ENCODE measurements around the gene HGF. TPM values are rescaled to one million over a fixed set of nuclear protein-coding genes. Genes with fewer than 3 reads are reported as not detected.
A peak's percentile ranks its signal among the peaks of the same experiment; 100 is the strongest.

The HGF gene
- polyA plus RNA-seq, 3 donors, result 18.6 to 24.0 (median 18.9) TPM

- intact Hi-C loops (cut with micrococcal nuclease), result no loop called here
- Histone ChIP-seq H3K27ac (ENCODE audit: low read depth in 1 of 2, low read length in 2 of 2) (no peak overlapping the region), H3K9me3 (replicated peaks in 1 of 2; ENCODE audit: control insufficient read depth in 1 of 2, insufficient read depth in 1 of 2, low read length in 2 of 2) (no peaks in the 10 kb centered on the region), H3K27me3 (ENCODE audit: control insufficient read depth in 2 of 2, insufficient read depth in 2 of 2, low read length in 2 of 2) (no peaks in the 10 kb centered on the region), H4K20me1 (ENCODE audit: insufficient read depth, low read length) (no peaks in the 10 kb centered on the region), H3K4me2 (replicated peaks; ENCODE audit: extremely low read depth, low read length, poor library complexity, severe bottlenecking) (no peak overlapping the region), H3K4me3 (replicated peaks in 1 of 3; ENCODE audit: low read depth in 2 of 3, low read length in 3 of 3) (no peak overlapping the region), H3K9ac (ENCODE audit: insufficient read depth, low read length, poor library complexity, severe bottlenecking) (no peak overlapping the region), H3K36me3 (replicated peaks in 1 of 2; ENCODE audit: control insufficient read depth in 1 of 2, insufficient read depth in 2 of 2, low read length in 2 of 2) (peaks cover 67 to 80% of the 10 kb centered on the region in 2 donors), H3K4me1 (ENCODE audit: control insufficient read depth in 1 of 2, insufficient read depth in 2 of 2, low read length in 2 of 2) (no peaks in the 10 kb centered on the region), H3K79me2 (ENCODE audit: insufficient read depth, low read length) (no peaks in the 10 kb centered on the region), H2AFZ (ENCODE audit: insufficient read depth, low read depth, low read length, poor library complexity, severe bottlenecking) (no peak overlapping the region)
- DNase-seq, result no peak
- TF ChIP-seq, protein P1, sequence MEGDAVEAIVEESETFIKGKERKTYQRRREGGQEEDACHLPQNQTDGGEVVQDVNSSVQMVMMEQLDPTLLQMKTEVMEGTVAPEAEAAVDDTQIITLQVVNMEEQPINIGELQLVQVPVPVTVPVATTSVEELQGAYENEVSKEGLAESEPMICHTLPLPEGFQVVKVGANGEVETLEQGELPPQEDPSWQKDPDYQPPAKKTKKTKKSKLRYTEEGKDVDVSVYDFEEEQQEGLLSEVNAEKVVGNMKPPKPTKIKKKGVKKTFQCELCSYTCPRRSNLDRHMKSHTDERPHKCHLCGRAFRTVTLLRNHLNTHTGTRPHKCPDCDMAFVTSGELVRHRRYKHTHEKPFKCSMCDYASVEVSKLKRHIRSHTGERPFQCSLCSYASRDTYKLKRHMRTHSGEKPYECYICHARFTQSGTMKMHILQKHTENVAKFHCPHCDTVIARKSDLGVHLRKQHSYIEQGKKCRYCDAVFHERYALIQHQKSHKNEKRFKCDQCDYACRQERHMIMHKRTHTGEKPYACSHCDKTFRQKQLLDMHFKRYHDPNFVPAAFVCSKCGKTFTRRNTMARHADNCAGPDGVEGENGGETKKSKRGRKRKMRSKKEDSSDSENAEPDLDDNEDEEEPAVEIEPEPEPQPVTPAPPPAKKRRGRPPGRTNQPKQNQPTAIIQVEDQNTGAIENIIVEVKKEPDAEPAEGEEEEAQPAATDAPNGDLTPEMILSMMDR (IDR thresholded peaks at IDR 0.05), result no peak
- peak overlapping the region in 1 of 7 donors; percentile 73 for H3K27ac Mint-ChIP-seq
- H3K9me3 Mint-ChIP-seq, result no peaks in the 10 kb centered on the region
- H3K4me1 Mint-ChIP-seq, result no peaks in the 10 kb centered on the region
- H3K4me3 Mint-ChIP-seq, result no peak overlapping the region
- WGBS (ENCODE audit: insufficient coverage), result no CpG with 5 or more reads among the region's 1 CpG
- peaks cover 41 to 59% of the 10 kb centered on the region in 2 donors for H3K36me3 Mint-ChIP-seq
- no peaks in the 10 kb centered on the region for H3K27me3 Mint-ChIP-seq (ENCODE audit: low read depth in 3 of 3)
Observed at GRCh38 chr7:81710751-81711150, 59.1 kb downstream of the HGF start.

DNA sequence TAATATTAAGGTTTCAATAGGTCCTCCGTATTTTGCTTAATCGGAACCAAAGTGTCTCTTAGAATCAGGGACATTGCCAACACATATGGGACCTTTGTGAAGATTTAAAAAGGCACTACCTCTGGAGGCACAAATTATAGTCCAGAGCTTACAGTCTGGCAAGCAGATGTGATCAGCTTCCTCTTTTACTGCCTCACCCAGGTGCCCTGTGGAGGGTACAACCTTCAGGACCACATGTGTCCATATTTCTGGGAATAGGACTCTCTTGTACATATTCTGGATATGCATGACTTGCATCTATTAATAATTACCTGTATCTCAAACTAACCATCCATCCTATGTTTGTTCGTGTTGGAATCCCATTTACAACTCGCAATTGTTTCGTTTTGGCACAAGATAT is 60.0 kb downstream of the HGF start:
- no CpG with 5 or more reads among the region's 5 CpGs for WGBS (ENCODE audit: insufficient coverage)
- intact Hi-C loops (cut with micrococcal nuclease), result no loop called here
- H3K27ac Mint-ChIP-seq, result no peak overlapping the region
- Histone ChIP-seq H3K9me3 (replicated peaks in 1 of 2; ENCODE audit: control insufficient read depth in 1 of 2, insufficient read depth in 1 of 2, low read length in 2 of 2) (no peaks in the 10 kb centered on the region), H3K27ac (ENCODE audit: low read depth in 1 of 2, low read length in 2 of 2) (no peak overlapping the region), H3K4me3 (replicated peaks in 1 of 3; ENCODE audit: low read depth in 2 of 3, low read length in 3 of 3) (no peak overlapping the region), H3K27me3 (ENCODE audit: control insufficient read depth in 2 of 2, insufficient read depth in 2 of 2, low read length in 2 of 2) (no peaks in the 10 kb centered on the region), H3K79me2 (ENCODE audit: insufficient read depth, low read length) (no peaks in the 10 kb centered on the region), H3K4me1 (ENCODE audit: control insufficient read depth in 1 of 2, insufficient read depth in 2 of 2, low read length in 2 of 2) (no peaks in the 10 kb centered on the region), H2AFZ (ENCODE audit: insufficient read depth, low read depth, low read length, poor library complexity, severe bottlenecking) (no peak overlapping the region), H3K36me3 (replicated peaks in 1 of 2; ENCODE audit: control insufficient read depth in 1 of 2, insufficient read depth in 2 of 2, low read length in 2 of 2) (peaks cover 72 to 86% of the 10 kb centered on the region in 2 donors), H3K4me2 (replicated peaks; ENCODE audit: extremely low read depth, low read length, poor library complexity, severe bottlenecking) (no peak overlapping the region), H4K20me1 (ENCODE audit: insufficient read depth, low read length) (no peaks in the 10 kb centered on the region), H3K9ac (ENCODE audit: insufficient read depth, low read length, poor library complexity, severe bottlenecking) (no peak overlapping the region)
- H3K4me3 Mint-ChIP-seq, result no peak overlapping the region
- no peaks in the 10 kb centered on the region for H3K4me1 Mint-ChIP-seq
- H3K9me3 Mint-ChIP-seq, result no peaks in the 10 kb centered on the region
- peaks cover 49 to 68% of the 10 kb centered on the region in 2 donors for H3K36me3 Mint-ChIP-seq
- no peak for DNase-seq
- TF ChIP-seq, protein P1 (IDR thresholded peaks at IDR 0.05), result no peak
- no peaks in the 10 kb centered on the region for H3K27me3 Mint-ChIP-seq (ENCODE audit: low read depth in 3 of 3)
